DOHH2 (cell line): ENCODE measurements around the gene CXXC5.
A peak's percentile ranks its signal among the peaks of the same experiment; 100 is the strongest.
"Not testable (repeated sequence)": the region's sequence is repeated elsewhere in the genome, so short reads cannot be mapped to it uniquely, and the experiment has no call there.

Experiments used
- H3F3A ChIP-seq: fragments of 200-600 bp; sonication (generic), shearing (Covaris generic); 2 replicates; pipeline ENCODE4 v1.6.0; 2016; ENCODE audit warnings: antibody characterized with exemption, mild to moderate bottlenecking; ENCODE audit not compliant: control insufficient read depth, insufficient read depth
- H3K27ac ChIP-seq: fragments of 200-600 bp; sonication (generic); 2 replicates; pipeline ENCODE4 v1.5.1; 2014; ENCODE audit warnings: low read depth, mild to moderate bottlenecking, low read length, moderate library complexity
- H3K27me3 ChIP-seq: fragments of 200-600 bp; sonication (generic); 2 replicates; pipeline ENCODE4 v1.6.1; 2014; ENCODE audit warnings: mild to moderate bottlenecking, low read length, mixed read lengths; ENCODE audit not compliant: control insufficient read depth
- H3K36me3 ChIP-seq: fragments of 200-600 bp; sonication (generic); 2 replicates; pipeline ENCODE4 v1.6.1; 2014; ENCODE audit warnings: mild to moderate bottlenecking, low read length, moderate library complexity, mixed read lengths; ENCODE audit not compliant: control insufficient read depth
- H3K4me1 ChIP-seq: fragments of 200-600 bp; sonication (generic); 2 replicates; pipeline ENCODE4 v1.6.1; 2014; ENCODE audit warnings: mild to moderate bottlenecking, low read length, mixed read lengths; ENCODE audit not compliant: control insufficient read depth
- H3K4me2 ChIP-seq: fragments of 200-600 bp; sonication (generic); 2 replicates; pipeline ENCODE4 v1.6.0; 2014; ENCODE audit warnings: mild to moderate bottlenecking, low read length, moderate library complexity
- H3K4me3 ChIP-seq: fragments of 200-600 bp; sonication (generic); 2 replicates; pipeline ENCODE4 v1.5.1; 2014; ENCODE audit warnings: mild to moderate bottlenecking, low read length, mixed read lengths
- H3K79me2 ChIP-seq: fragments of 200-600 bp; sonication (generic); 2 replicates; pipeline ENCODE4 v1.6.1; 2014; ENCODE audit warnings: mild to moderate bottlenecking, low read length, mixed read lengths; ENCODE audit not compliant: control insufficient read depth
- H3K9me2 ChIP-seq: fragments of 200-600 bp; sonication (generic); replicated peaks from 2 replicates; pipeline ENCODE4 v1.6.1; 2014; ENCODE audit warnings: mild to moderate bottlenecking, low read length, mixed read lengths; ENCODE audit not compliant: control insufficient read depth
- H3K9me3 ChIP-seq: fragments of 200-600 bp; sonication (generic); 2 replicates; pipeline ENCODE4 v1.6.1; 2014; ENCODE audit warnings: antibody characterized with exemption, low read length, mixed read lengths; ENCODE audit not compliant: control insufficient read depth, insufficient read depth
- H4K20me1 ChIP-seq: fragments of 200-600 bp; sonication (generic); 2 replicates; pipeline ENCODE4 v1.6.0; 2014; ENCODE audit warnings: low read depth, mild to moderate bottlenecking, antibody characterized with exemption, low read length, moderate library complexity; ENCODE audit not compliant: control insufficient read depth, insufficient read depth
- CTCF ChIP-seq: fragments of 200-600 bp; sonication (generic); IDR thresholded peaks from one replicate; pipeline ENCODE4 v1.5.1; 2014; ENCODE audit warnings: antibody characterized with exemption, mild to moderate bottlenecking, low read depth, low read length; ENCODE audit not compliant: poor library complexity, severe bottlenecking
- EZH2phosphoT487 ChIP-seq: fragments of 200-600 bp; sonication (generic); IDR thresholded peaks from 2 replicates; pipeline ENCODE4 v1.6.1; 2017; ENCODE audit warnings: borderline replicate concordance, mild to moderate bottlenecking, antibody characterized with exemption, low read length, moderate library complexity, mixed read lengths

CXXC5 gene

GRCh38 chr5:139605887-139606286 is 42.3 kb upstream of the CXXC5 start:
- no peak overlapping the region for H3K4me2 ChIP-seq
- no peak overlapping the region for H3K4me3 ChIP-seq
- H3K27me3 ChIP-seq: no peaks in the 10 kb centered on the region
- peak overlapping the region; percentile 18; the same call in 1 of the 2 replicates for H3K27ac ChIP-seq
- H3K4me1 ChIP-seq: peaks cover 30% of the 10 kb centered on the region
- no peaks in the 10 kb centered on the region for H3K9me3 ChIP-seq
- H3K79me2 ChIP-seq: peaks cover 91% of the 10 kb centered on the region
- peaks cover 70% of the 10 kb centered on the region for H3K36me3 ChIP-seq
- H4K20me1 ChIP-seq: 0 out of 2 replicates have a peak, but pooled peaks cover 3% of the 10 kb centered on the region
- no peaks in the 10 kb centered on the region for H3K9me2 ChIP-seq
- peaks cover 6% of the 10 kb centered on the region for H3F3A ChIP-seq
- TF ChIP-seq CTCF (no peak), EZH2phosphoT487 (no peak)

- Histone ChIP-seq H3K27me3 (no peaks in the 10 kb centered on the region), H3K27ac (no peak overlapping the region; the same call in 1 of the 2 replicates), H4K20me1 (peaks cover 14% of the 10 kb centered on the region; the same call in 1 of the 2 replicates), H3K4me2 (peak overlapping the region; percentile 22), H3K4me1 (peaks cover 18% of the 10 kb centered on the region), H3K36me3 (peaks cover 73% of the 10 kb centered on the region), H3K79me2 (peaks cover 82% of the 10 kb centered on the region), H3F3A (peaks cover 16% of the 10 kb centered on the region), H3K9me3 (no peaks in the 10 kb centered on the region), H3K4me3 (no peak overlapping the region), H3K9me2 (no peaks in the 10 kb centered on the region)
- TF ChIP-seq CTCF (no peak), EZH2phosphoT487 (no peak)
These were observed 36.2 kb upstream of the CXXC5 start for GRCh38 chr5:139611703-139612584.

- Histone ChIP-seq H3K27ac (no peak overlapping the region), H3K9me2 (no peaks in the 10 kb centered on the region), H3K9me3 (no peaks in the 10 kb centered on the region), H3F3A (peaks cover 20% of the 10 kb centered on the region), H3K4me3 (no peak overlapping the region), H3K4me1 (no peaks in the 10 kb centered on the region), H3K36me3 (peaks cover 86% of the 10 kb centered on the region), H3K4me2 (no peak overlapping the region), H3K27me3 (no peaks in the 10 kb centered on the region), H4K20me1 (no peaks in the 10 kb centered on the region), H3K79me2 (peaks cover 23% of the 10 kb centered on the region)
- TF ChIP-seq CTCF: no peak
- no peak for TF ChIP-seq EZH2phosphoT487
These were observed 28.3 kb upstream of the CXXC5 start for GRCh38 chr5:139619861-139620260.

GRCh38 chr5:139625398-139625797 is 22.8 kb upstream of the CXXC5 start:
- H4K20me1 ChIP-seq, H3K27me3 ChIP-seq, H3K9me3 ChIP-seq, H3K9me2 ChIP-seq, H3K79me2 ChIP-seq, H3K27ac ChIP-seq, H3K4me2 ChIP-seq, H3K4me3 ChIP-seq, H3K4me1 ChIP-seq: not testable (repeated sequence)
- Histone ChIP-seq H3K36me3 (peaks cover 79% of the 10 kb centered on the region), H3F3A (peaks cover 34% of the 10 kb centered on the region)
